Measurements from ENCODE around the gene SRGAP1. TPM values are rescaled to one million over a fixed set of nuclear protein-coding genes. Genes with fewer than 3 reads are reported as not detected.
"Not testable (repeated sequence)": the region's sequence is repeated elsewhere in the genome, so short reads cannot be mapped to it uniquely, and the experiment has no call there.

Gene SRGAP1
- total RNA-seq, 1 donor from 2014 or later, result 40.8 TPM

- FAIRE-seq, result no peak
These were observed 19.9 kb downstream of the SRGAP1 start for GRCh38 chr12:63864454-63864706.

GRCh38 chr12:63865448-63865847 lies 20.9 kb downstream of the SRGAP1 start:
- DNase-seq (ENCODE audit: low spot score in 2 of 2), result no peak
- no peak for FAIRE-seq

More at GRCh38 chr12:63864454-63864706, 19.9 kb downstream of the SRGAP1 start:
- no peak for DNase-seq (ENCODE audit: low spot score in 2 of 2)

- DNase-seq (ENCODE audit: low spot score in 2 of 2), result no peak
- no peak for FAIRE-seq
These were observed 22.6 kb downstream of the SRGAP1 start for GRCh38 chr12:63867053-63867452.

GRCh38 chr12:63869656-63870055 lies 25.2 kb downstream of the SRGAP1 start:
- FAIRE-seq (no peak), DNase-seq (ENCODE audit: low spot score in 2 of 2) (no peak)

GRCh38 chr12:63870838-63871237 lies 26.3 kb downstream of the SRGAP1 start:
- no peak for DNase-seq (ENCODE audit: low spot score in 2 of 2)

DNA sequence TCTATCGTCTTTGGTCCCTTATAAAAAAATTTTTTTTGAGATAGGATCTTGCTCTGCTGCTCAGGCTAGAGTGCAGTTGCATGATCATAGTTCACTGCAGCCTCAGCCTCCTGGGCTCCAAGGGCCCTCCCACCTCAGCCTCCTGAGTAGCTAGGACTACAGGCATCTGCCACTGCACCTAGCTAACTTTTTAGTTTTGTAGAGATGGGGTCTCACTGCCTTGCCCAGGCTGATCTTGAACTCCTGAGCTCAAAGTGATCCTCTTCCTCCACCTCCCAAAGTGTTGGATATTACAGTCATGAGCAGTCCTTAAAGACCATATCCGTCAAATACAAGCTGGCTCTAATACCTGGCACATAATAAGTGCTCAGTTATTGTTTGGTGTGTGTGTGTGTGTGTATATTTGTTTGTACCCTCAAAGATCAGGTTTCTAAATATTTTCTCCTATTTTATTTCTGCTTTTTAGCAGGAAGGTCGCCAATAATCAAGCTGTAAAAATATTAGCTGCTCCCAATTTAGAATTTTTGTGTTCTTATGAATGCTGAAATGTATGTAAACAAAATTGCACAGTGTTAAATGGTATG lies 30.5 kb downstream of the SRGAP1 start:
- DNase-seq (ENCODE audit: low spot score in 2 of 2) (no peak), FAIRE-seq (no peak)

More at GRCh38 chr12:63870838-63871237, 26.3 kb downstream of the SRGAP1 start:
- no peak for FAIRE-seq

GRCh38 chr12:63875703-63876102 lies 31.2 kb downstream of the SRGAP1 start:
- no peak for FAIRE-seq

GRCh38 chr12:63876980-63877379 lies 32.5 kb downstream of the SRGAP1 start:
- FAIRE-seq (no peak), DNase-seq (ENCODE audit: low spot score in 2 of 2) (no peak)

More at GRCh38 chr12:63875703-63876102, 31.2 kb downstream of the SRGAP1 start:
- no peak for DNase-seq (ENCODE audit: low spot score in 2 of 2)

DNA sequence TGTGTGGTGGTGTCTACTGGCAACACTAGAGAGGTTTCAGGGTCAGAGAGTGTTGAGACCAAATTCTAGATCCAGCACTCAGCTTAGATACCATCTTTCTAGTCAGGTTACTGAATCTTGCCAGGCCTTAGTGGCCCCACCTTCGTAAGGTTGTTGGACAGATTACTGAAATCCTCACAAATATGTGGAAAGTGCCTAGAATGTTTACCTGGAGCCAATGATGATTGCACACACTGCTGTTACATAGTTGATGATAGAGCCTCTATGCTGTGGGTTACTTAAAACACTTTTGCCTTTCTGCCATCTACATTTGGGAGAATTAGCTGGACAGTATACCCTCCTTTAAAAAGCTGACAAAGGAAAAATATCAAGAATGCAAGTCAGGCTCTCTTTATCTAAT lies 33.2 kb downstream of the SRGAP1 start:
- no peak for DNase-seq (ENCODE audit: low spot score in 2 of 2)
- FAIRE-seq, result no peak

DNA sequence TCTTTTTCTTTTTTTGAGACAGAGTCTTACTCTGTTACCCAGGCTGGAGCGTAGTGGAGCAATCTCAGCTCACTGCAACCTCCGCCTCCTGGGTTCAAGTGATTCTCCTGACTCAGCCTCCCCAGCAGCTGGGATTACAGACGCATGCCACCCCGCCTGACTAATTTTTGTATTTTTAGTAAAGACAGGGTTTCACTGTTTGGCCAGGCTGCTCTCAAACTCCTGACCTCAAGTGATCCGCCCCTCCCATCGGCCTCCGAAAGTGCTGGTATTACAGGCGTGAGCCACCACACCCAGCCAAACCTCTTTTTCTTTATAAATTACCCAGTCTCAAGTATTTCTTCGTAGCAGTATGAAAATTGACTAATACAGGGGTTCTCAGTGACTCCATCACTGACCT lies 35.7 kb downstream of the SRGAP1 start:
- not testable (repeated sequence) for DNase-seq (ENCODE audit: low spot score in 2 of 2); FAIRE-seq

DNA sequence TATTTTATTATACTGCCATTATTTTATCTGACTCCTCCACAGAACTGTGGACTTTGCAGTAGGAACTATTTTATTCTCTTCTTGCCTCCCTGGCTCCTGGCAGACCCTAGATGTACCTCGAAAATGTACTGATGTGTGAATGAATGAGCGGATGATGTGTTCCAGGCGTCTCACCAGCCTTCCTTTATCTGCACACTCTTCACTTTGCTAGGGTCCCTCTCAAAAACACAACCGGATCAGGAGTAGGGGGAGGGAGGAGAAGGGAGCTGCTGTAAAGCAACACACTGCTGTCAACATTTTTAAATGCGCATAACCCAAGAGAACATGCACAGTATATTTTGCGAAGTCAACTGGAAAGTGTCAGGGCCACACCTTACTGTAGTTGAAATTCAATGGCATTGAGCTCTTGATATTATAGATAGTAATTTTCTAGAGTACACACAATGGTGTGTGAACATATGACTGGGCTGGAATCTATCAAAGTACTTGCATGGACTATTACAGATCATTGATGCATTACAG lies 36.3 kb downstream of the SRGAP1 start:
- FAIRE-seq, result no peak

DNA sequence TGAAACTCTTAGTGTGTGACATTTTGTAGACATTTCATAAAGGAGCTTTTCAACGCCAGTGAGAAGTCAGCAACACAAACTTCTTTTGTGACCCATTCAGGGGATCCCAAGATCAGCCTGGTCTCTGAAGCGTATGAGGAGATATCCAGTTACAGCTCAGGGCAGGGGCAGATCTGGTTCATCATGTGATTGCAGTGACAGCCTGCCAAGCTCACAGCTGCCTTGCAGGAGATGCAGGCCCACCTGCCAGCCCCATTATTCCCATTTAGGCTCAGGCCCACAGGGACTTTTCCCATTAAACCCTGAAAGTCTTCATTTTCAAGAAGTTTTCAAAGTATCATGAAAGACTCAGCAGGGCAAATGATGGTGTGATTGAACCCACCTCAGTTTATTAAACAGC lies 38.3 kb downstream of the SRGAP1 start:
- no peak for FAIRE-seq
- DNase-seq (ENCODE audit: low spot score in 2 of 2), result no peak

More for the DNA sequence above, 36.3 kb downstream of the SRGAP1 start:
- DNase-seq (ENCODE audit: low spot score in 2 of 2), result no peak

DNA sequence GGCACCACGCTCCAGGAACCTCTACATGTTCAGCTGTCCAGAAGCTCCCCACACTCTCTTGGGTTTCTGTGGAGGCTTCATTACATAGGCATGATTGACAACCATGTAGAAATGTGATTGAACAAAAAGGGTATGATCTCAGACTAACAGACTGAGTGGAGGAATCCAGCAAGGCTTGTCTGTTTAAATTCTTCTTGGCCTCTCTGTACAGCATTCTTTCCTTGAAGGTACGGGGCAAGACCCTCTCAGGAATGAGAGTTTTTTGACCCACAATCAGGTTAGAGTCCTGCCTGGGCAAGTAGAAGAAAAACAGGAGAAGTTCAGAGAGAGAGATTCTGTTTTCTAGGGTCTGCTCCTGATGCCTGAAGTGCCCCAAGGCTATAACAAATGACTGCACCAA lies 40.9 kb downstream of the SRGAP1 start:
- DNase-seq (ENCODE audit: low spot score in 2 of 2), result no peak
- FAIRE-seq, result no peak

GRCh38 chr12:63888908-63889635 lies 44.6 kb downstream of the SRGAP1 start:
- DNase-seq (ENCODE audit: low spot score in 2 of 2), result peak in 1 of 2 donors; percentile 22
- no peak for FAIRE-seq

- DNase-seq (ENCODE audit: low spot score in 2 of 2) (no peak), FAIRE-seq (no peak)
These were observed 45.4 kb downstream of the SRGAP1 start for GRCh38 chr12:63889721-63890509.

DNA sequence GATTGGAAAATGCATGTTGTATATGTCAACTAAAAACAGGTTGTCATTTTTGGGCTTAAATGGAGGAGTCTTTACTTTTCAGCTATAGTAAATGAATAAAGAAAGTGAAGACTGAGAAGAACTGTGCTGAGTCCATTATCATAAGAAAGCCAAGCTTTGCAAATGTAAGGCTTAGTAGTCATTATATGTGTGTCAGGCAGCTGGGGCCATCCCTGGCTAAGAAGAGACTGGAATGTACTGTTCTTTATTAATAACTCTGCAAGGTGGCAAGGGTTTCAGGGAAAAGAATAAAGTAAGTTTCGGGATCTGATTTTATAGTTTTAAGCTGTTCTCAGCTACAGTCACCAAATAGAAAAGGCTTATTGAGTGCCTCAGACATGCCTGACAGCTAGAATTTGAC lies 48.7 kb downstream of the SRGAP1 start:
- FAIRE-seq (no peak), DNase-seq (ENCODE audit: low spot score in 2 of 2) (no peak)

DNA sequence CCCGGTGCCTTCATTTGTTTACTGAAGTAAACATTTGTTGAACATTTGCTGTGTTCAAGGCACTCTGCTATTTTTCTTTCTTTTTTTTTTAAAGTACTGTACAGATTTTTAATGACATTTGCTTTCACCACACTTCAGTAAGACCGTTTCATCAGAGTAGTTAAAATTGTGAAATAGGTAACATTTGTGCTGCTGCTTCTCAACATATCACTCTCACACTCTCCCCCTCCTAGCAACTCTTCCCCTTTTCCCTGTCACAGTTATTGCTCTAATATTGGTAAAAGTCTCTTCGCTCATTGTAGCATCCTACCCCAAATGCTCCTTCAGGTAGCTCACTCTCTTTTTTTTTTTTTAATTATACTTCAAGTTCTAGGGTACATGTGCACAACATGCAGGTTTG lies 49.6 kb downstream of the SRGAP1 start:
- FAIRE-seq (no peak), DNase-seq (ENCODE audit: low spot score in 2 of 2) (no peak)

DNA sequence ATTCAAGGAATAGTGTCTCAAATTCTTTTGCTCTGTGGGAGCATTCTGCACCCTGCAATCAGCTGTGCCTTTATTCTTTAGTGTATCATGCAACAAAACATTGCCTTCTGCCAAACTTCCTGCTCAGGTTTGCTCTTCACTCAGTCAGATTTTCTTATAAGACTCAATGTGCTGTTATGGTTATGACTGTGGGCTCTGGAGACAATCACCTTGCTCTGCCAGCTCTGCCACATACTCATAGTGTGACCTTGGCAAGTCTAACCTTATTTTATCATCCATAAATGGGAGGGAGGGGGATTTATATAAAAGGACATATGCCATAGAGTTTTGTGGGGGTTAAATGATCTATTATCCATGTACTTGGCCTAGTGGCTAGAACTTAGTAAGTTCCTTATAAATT lies 51.3 kb downstream of the SRGAP1 start:
- FAIRE-seq, result no peak
- no peak for DNase-seq (ENCODE audit: low spot score in 2 of 2)

DNA sequence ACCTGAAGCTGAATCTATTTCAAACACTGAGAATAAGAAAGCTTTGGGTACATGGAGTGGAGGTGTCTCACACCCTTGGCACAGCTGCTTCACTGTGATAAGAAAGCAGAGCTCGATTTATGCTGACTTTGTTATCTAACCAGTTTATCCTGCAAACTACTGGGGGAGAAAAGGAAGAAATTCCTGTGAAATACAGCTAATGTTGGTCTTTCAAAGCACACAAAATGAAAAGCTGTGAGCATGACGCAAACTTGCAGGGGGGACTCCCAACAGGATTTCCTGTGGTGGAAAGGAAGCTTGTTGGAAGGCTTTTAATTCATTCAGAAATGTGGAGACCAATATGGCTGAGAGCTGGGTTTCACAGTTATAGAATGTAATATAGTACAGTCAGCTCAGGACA lies 53.4 kb downstream of the SRGAP1 start:
- no peak for FAIRE-seq

DNA sequence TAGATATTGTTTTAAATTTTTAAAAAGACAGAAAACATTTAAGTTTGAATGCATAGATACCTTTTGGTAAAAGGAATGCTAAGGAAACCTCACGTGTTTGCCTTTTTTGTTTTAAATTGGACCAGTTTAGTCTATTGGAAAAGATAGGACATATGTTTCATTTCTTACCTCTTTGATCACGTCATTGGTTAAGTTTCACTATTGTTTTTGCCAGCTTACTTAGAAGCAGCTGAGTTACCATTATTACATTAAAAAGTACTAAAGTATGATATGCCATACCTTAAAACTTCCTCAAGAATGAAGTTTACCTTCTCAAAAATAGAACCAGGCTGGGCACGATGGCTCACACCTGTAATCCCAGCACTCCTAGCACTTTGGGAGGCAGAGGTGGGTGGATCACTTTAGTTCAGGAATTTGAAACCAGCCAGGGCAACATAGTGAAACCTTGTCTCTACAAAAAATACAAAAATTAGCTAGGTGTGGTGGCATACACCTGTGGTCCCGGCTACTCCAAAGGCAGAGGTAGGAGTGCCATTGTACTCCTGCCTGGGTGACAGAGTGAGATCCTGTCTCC lies 54.4 kb downstream of the SRGAP1 start:
- DNase-seq (ENCODE audit: low spot score in 2 of 2) (no peak), FAIRE-seq (no peak)

More for the DNA sequence above, 53.4 kb downstream of the SRGAP1 start:
- no peak for DNase-seq (ENCODE audit: low spot score in 2 of 2)

GRCh38 chr12:63899396-63899795 lies 54.9 kb downstream of the SRGAP1 start:
- no peak for DNase-seq (ENCODE audit: low spot score in 2 of 2)
- no peak for FAIRE-seq
